Measurements from ENCODE around the gene PLAU. TPM values are rescaled to one million over a fixed set of nuclear protein-coding genes. Genes with fewer than 3 reads are reported as not detected.

The PLAU gene
- total and polyA plus RNA-seq, 2 of the 4 experiments (the other 2 are of a cell fraction), result 123 to 283 TPM

DNA sequence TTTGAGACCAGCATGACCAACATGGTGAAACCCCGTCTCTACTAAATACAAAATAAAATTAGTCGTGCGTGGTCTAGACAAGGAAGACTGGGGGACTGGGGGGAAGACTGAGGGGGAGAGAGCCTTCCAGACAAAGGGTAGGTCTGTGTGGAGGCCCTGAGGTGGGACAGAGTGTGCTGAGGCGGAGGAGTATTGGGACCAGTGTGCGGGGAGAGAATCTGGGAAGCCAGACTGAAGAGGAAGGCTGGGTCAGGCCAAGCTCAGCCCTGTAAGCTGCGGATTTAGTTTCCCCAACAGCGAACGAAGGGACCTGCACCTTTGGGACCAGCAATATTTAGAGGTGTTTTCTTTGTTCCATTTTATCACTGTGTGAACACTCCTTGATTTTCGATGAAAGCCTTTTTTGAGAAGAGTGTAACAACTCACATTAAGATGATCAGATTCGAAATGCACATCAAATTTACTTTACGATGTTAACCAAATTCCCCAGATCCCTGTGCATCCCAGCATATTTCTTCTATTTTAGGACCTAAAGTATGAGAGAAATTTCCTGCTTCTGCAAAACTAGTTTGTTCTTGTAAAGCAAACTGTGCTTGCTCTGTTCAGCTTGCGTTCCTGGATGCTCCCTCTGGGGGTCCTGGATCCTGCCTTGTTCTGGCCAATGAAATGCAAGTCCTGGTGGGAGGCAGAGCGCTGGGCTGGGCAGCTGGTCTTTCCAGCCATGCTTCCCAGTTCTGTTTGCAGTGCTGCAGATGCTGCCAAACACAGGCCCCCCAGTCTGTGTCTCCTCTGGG is 39.4 kb downstream of the PLAU start:
- in situ Hi-C loops (cut with MboI; ENCODE audit: low sequenced_read_pairs), result no loop called here
- H2AK9ac ChIP-seq (replicated peaks; ENCODE audit: low read depth, low read length, poor library complexity), result no peak overlapping the region
- CTCF ChIA-PET, result interaction anchor here (1.1 kb wide), 1 partner anchor 9 kb away, joined by 4 read pairs; no protein-coding TSS in a partner anchor
- peak; percentile 76 for ATAC-seq (ENCODE audit: low read depth)
- peak overlapping the region; percentile 94 for H3K4ac ChIP-seq (ENCODE audit: low read depth, low read length)
- no peaks in the 10 kb centered on the region; the same call in 1 of the 2 replicates for H3K9me3 ChIP-seq (ENCODE audit: control insufficient read depth, insufficient read depth, low read length)
- peak overlapping the region; percentile 87; the same call in 1 of the 2 replicates for H3K23ac ChIP-seq (ENCODE audit: low read depth, low read length)
- peak overlapping the region; percentile 94 for H3K14ac ChIP-seq (replicated peaks; ENCODE audit: low read depth, low read length)
- DNase-seq, result no peak
- H2AK5ac ChIP-seq (ENCODE audit: low read depth, low read length), result peak overlapping the region; percentile 74; the same call in 1 of the 2 replicates
- H2AFZ ChIP-seq (replicated peaks; ENCODE audit: low read length, poor library complexity), result peak overlapping the region; percentile 77
- H4K8ac ChIP-seq (ENCODE audit: low read depth in 2 of 2, low read length in 2 of 2), result peak overlapping the region; percentile 50 to 80; a peak in 2 of 4 replicates
- H2BK15ac ChIP-seq (ENCODE audit: low read depth, low read length), result peak overlapping the region; percentile 48; the same call in 2 of the 3 replicates
- intact Hi-C loops (cut with micrococcal nuclease), result no loop called here
- H4K5ac ChIP-seq (ENCODE audit: low read depth, low read length), result peak overlapping the region; percentile 83; the same call in 1 of the 2 replicates
- H2BK5ac ChIP-seq (ENCODE audit: low read depth, low read length, poor library complexity, severe bottlenecking), result peak overlapping the region; percentile 27
- H3K36me3 ChIP-seq (ENCODE audit: control insufficient read depth, insufficient read depth, low read length), result no peaks in the 10 kb centered on the region
- no TSS peak for BruUV-seq (replicated peaks)
- 63% methylated on average over 4 of the region's 13 CpGs; no CpG with 5 or more reads in 1 of the 2 experiments for WGBS, 2 experiments (ENCODE audit: extremely low coverage in 2 of 2, insufficient read length in 1 of 2)
- H3K27ac ChIP-seq (ENCODE audit: insufficient read depth, low read length), result peak overlapping the region; percentile 66; the same call in 1 of the 2 replicates
- peaks cover 6% of the 10 kb centered on the region for H3K4me1 ChIP-seq (ENCODE audit: control insufficient read depth, insufficient read depth, low read length)
- H3K18ac ChIP-seq (ENCODE audit: low read depth, low read length), result peak overlapping the region; percentile 85
- peak overlapping the region; percentile 92 for H2BK20ac ChIP-seq (ENCODE audit: low read depth, low read length)
- H4K91ac ChIP-seq (ENCODE audit: insufficient read depth, low read depth, low read length), result peak overlapping the region; percentile 75
- no peak overlapping the region for H3K4me3 ChIP-seq (ENCODE audit: insufficient read depth, low read depth, low read length)
- H3K27me3 ChIP-seq (ENCODE audit: control insufficient read depth, insufficient read depth, low read length), result no peaks in the 10 kb centered on the region
- no peaks in the 10 kb centered on the region for H4K20me1 ChIP-seq (ENCODE audit: insufficient read depth, low read length)
- H3K79me1 ChIP-seq (ENCODE audit: low read depth in 1 of 2, low read length in 2 of 2), result no peaks in the 10 kb centered on the region
- dilution Hi-C loops (cut with HindIII; ENCODE audit: low sequenced_read_pairs, unreplicated experiment), result no loop called here
- POLR2A ChIA-PET (ENCODE audit: unreplicated experiment), result no interaction called here
- 0 out of 2 replicates have a peak overlapping the region, but pooled peaks have one; percentile 13 for H3K9ac ChIP-seq (ENCODE audit: low read depth, low read length)
- H3K4me2 ChIP-seq (ENCODE audit: low read depth, low read length), result no peak overlapping the region
- H3K56ac ChIP-seq (ENCODE audit: extremely low read depth, insufficient read depth, low read length), result peak overlapping the region; percentile 19; the same call in 1 of the 2 replicates
- H2BK120ac ChIP-seq (ENCODE audit: low read depth, low read length), result peak overlapping the region; percentile 94
- peaks cover 12% of the 10 kb centered on the region for H3K9me1 ChIP-seq (ENCODE audit: insufficient read depth, low read length)
- TF ChIP-seq RFX5 (IDR thresholded peaks at IDR 0.05; ENCODE audit: low read depth, low read length) (no peak), MAFK (IDR thresholded peaks at IDR 0.05; ENCODE audit: low read depth, low read length) (no peak), RCOR1 (IDR thresholded peaks at IDR 0.05; ENCODE audit: insufficient replicate concordance, low read length) (no peak), NFE2L2 (IDR thresholded peaks at IDR 0.05; ENCODE audit: low read depth, low read length) (no peak), BHLHE40 (IDR thresholded peaks at IDR 0.05; ENCODE audit: low read depth, low read length) (no peak), MAZ (IDR thresholded peaks at IDR 0.05; ENCODE audit: borderline replicate concordance, low read depth, low read length) (no peak), SMC3 (IDR thresholded peaks at IDR 0.05; ENCODE audit: low read depth, low read length) (no peak), MXI1 (IDR thresholded peaks at IDR 0.05; ENCODE audit: borderline replicate concordance, low read depth, low read length) (no peak), CEBPB (IDR thresholded peaks at IDR 0.05; ENCODE audit: low read depth, low read length) (no peak), FOS (IDR thresholded peaks at IDR 0.05; ENCODE audit: low read depth, low read length) (no peak), CHD1 (IDR thresholded peaks at IDR 0.05; ENCODE audit: low read depth, low read length) (no peak), POLR2A (IDR thresholded peaks at IDR 0.05; ENCODE audit: low read depth, low read length) (no peak), RAD21 (IDR thresholded peaks at IDR 0.05; ENCODE audit: low read length) (no peak)
- TF ChIP-seq, protein P1, sequence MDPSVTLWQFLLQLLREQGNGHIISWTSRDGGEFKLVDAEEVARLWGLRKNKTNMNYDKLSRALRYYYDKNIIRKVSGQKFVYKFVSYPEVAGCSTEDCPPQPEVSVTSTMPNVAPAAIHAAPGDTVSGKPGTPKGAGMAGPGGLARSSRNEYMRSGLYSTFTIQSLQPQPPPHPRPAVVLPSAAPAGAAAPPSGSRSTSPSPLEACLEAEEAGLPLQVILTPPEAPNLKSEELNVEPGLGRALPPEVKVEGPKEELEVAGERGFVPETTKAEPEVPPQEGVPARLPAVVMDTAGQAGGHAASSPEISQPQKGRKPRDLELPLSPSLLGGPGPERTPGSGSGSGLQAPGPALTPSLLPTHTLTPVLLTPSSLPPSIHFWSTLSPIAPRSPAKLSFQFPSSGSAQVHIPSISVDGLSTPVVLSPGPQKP (IDR thresholded peaks at IDR 0.05; ENCODE audit: borderline replicate concordance, low read depth, low read length), result no peak
- TF ChIP-seq, protein P2, sequence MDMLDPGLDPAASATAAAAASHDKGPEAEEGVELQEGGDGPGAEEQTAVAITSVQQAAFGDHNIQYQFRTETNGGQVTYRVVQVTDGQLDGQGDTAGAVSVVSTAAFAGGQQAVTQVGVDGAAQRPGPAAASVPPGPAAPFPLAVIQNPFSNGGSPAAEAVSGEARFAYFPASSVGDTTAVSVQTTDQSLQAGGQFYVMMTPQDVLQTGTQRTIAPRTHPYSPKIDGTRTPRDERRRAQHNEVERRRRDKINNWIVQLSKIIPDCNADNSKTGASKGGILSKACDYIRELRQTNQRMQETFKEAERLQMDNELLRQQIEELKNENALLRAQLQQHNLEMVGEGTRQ (IDR thresholded peaks at IDR 0.05; ENCODE audit: low read depth, low read length), result no peak
